ENCODE measurements around the gene ACRBP.
"Not testable (repeated sequence)": the region's sequence is repeated elsewhere in the genome, so short reads cannot be mapped to it uniquely, and the experiment has no call there.

ACRBP gene

DNA sequence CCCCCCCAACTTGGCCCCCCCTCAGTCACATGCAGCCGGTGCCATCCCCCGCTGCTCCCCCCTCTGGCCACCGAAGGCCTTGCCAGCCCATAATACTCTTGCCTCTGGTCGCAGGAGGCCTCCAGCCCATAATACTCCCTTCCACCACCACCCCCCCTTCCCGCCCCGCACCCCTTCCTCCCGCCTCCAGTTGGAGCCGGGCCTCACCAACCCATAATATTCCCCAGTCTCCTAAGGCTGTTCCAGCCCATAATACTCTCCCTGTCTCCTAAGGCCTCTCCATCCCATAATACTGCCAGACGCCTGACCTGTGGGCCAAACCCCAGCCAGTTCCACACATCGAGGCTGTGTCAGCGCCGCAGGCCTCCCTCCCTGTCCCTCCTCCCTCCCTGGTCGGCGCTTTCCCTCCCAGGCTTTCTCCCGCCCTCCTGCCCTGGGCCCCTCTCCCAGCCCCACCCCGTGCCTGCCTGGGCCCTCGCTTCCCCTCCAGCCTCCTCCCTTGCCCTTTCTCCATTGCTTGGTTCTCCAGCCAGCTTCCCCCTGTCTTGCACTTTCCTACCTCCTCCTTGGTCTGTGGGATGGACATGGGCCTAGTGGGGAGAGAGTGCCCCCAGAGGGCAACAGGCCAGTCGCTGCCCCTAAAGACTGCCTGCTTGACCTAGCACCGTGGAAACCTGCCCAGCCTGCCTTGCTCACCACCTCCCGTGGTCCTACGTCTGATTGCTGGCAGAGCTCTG lies 33.3 kb downstream of the ACRBP start:
- peak; percentile 100 for DNase-seq

DNA sequence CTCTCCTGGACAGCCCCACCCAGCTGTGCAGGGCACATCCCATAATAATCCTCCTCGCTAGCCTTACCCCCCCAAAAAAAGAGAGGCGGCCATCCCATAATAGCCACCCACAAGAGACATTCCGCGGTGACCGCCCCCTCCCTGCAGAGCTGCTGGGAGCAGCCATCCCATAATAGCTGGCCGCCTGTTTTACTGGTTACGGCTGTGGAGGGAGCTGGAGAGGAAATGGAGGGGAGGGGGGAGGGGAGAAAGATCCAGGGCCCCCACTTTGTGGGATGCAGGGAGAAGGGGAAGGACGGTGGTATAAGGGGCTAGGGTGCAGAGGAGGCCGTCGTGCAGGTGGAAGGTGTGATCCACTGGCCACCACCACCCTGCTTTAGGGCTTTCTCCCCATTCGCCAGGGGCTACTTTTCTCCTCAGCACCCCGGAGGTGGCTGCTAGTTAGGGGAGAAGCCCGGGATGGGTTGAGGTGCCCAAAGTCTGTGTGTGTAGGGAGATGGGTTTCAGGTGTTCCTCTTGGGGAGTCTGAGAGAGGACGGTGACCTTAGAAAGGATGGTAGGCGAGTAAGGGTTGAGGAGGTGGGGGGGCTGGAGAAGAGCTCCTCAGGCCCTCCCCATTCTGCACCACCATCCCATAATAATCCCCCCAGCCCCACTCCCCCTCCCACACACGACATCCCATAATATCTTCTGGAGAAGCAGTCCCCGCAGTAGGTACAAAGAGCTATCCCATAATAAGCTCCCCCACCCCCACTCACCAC lies 34.0 kb downstream of the ACRBP start:
- DNase-seq: peak; percentile 97

DNA sequence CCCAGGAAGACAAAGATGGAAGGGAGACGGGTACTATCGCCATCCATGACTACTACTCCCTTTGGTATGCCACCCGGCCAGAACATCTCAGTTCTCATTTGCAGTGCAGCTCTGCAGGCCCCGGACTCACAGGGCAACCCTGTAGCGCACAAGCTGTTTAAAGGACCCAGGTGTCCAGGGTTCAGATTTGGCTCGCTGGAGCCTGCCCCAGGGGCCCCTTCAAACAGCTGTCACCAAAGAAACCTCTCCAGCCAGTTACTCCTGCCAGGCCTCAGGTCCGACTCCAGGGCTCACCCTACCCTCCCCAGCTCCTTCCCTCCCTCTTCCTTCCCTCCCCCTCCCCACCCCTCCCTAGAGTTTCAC lies 34.6 kb downstream of the ACRBP start:
- DNase-seq: no peak

DNA sequence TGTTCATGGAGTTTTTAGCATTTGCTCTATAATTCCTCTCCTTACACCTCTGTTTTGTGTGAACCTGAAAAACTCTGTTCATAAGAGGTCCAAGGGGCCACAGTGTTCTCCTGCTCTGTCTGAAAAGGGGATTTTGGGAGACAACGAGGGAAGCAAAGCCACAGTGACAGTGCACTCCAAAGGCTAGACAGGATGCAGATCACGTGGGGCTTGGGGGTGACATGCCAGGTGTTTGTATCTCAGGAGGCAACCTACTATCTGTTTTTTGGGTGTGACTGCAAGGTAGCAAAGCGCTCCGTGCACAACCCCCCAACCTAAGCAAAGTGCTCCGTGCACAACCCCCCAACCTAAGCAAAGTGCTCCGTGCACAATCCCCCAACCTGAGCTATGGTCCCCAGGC lies 35.0 kb downstream of the ACRBP start:
- DNase-seq: peak; percentile 55

DNA sequence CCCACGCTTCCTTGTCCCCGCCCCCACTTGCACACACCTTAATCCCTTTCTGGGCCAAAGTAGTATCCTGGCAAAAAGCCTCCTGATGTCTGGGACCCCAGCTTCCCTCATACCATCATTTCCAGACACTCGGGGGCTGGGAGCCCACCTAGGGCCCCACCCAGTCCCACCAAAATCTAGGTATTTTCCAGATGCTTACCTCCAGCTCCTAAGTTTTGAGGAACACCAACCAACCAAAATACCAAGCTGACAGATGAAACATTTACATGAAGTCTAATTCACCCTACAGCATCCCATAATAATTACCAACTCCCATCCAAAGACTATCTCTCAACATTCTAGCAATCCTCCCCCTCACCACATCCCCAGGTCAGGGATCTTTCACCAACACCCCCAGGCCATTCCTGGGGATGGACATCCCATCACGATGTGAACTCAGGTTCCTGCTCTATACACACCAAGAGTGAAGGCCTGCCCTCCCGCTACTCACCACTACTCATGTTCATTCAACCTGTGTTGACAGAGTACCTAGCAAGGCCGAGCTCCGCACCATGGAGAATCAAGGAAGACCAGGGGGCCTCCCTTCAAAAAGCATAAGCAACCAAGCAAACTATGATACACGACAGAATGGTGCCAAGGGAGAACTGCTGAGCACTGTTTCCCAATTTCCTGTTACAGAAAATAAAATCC lies 38.5 kb downstream of the ACRBP start:
- peak; percentile 46 for DNase-seq

DNA sequence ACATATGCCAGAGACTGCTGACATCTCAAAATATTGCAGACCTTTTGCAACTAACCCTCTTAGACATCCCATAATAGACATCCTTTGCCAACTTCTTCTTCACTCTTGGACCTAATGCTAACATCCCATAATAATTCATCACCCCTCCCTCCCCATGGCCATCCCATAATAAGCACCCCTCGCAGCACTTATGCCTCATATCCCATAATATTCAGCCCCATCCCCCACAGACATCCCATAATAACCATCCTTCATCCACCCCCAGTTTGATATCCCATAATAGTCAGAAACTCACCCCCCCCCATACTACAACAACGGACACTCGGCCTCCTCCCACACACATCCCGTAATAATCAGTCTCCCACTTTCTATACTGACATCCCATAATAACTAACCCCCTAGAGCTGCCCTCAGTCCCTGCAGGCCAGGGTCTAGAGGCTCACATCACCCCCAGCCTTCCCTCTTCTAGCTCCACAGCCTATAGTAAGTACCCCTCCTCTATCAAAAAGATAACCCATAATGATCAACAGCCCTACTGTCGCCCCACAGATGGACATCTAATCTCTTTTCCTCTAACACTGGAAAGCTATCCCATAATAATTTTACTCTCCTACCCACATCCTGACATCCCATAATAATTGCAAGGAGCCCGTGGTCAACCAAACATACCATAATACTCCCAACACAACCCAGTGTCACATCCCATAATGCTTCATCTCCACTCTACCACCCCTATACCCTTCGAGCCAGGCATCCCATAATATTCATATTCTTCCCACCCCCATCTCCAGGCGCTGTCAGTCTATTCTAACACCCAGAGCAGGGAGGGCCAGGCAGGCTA lies 39.3 kb downstream of the ACRBP start:
- peak; percentile 95 for DNase-seq

DNA sequence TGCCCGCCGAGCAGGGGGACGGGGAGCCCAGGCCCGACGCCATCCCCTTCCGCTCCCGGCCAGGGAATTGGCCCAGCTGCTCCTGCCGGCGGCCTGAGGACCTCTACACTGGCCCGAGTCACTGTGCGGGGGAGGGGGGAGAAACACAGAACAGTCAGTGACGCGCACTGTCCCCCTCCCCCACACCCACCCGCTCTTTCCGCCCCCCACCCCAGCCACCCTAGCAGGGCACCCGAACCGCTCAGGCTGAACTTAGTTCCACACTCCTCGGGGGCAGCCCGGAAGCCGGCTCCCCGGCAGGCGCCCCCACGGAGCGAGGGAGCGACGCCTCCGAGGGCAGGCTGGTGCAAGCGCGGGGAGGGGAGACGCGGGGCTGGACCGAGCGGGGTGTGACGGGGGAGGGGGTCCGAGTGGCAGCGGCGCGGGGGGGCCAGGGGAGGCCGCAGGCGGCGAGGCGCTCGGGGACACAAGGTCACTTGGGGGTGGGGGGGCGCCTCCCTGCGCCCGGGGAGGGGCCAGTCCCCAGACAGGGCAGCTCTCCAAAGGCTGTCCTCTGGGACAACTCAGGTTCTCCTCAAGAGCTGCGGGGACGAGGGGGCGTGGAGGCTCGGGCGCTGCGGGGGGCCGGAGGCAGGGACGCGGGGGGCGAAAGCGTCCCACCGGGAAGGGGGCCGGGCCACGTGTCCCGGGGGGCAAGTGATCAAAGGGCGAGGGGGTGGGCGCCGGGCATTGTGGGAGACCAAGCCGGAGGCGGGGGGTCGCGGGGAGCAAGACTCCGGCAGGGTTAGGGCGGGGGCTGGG lies 40.7 kb downstream of the ACRBP start:
- peak; percentile 66 for DNase-seq

DNA sequence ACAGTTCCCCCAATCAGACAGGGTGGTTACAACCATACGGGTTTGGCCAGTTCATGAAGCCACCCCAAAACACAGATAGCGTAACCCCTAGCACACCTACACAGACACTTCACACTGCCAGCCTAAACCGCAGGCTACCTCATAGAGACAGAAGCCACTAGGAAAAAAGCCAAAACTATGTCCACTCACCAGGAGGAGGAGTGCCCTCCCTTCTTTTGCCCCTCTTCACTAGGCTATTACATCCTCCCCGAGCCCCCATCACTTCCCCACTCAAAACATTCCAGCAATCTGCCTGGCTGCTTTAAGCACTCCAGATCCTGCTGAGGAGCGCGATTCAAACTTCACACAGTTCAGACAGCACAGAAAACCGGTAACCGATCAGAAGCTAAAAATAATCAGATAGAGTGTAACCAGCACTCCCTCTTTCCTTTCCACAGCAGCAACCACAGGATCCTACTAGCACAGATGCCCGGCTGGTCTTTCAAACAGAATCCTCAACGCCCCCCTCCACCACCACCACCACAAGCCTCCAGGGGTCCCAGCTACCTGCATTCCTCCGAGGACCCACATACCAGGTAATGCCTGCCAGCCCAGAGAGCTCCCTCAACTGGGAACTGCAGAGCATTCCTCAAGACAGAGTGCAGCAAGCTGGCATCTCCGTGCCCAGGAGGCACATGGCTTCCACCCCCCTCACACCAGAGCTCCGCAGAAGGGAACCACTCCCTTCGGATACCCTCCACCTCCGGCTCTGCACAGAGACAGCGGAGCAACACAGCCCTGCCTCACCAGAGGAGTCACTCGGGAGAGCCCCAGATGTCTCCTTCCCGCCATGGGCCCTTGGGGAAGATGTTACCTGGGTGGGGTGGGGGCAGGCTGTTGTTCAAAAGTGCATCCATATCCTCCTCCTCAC lies 41.6 kb downstream of the ACRBP start:
- DNase-seq: no peak

DNA sequence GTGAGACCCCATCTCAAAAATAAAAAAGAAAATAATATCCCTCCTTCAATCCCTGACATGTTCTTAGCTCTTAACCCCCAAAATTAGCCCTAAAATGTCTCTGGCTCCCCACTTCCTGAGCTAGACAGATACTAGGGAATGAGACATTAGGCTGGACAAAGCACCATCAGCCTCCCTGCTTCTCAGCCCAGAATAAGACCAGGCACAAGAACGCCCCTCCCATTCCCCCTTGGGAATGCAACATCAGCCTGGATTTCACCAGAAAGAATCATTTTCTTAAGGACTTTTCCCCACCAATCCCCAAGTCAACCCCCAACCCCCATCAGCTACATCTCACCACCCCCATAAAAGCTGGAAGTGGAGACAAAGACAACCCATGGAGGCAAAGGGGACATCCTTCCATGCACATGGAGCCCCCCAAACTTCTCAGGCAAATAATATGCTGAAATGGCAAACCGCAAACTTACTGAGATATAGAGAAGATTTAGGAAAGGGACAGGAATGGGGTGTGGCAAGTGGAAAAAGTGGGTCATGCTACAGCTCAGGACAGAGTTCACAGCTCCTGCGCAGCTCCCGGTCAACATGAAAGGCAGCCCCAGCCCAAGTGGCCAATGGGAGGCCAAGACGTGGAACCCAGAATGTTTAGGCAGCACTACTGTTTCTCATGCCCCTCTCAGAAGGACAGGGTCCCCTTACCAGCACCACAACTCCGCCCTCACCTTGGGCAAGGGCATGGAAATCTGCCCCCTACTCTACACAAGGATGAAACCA lies 42.8 kb downstream of the ACRBP start:
- no peak for DNase-seq

DNA sequence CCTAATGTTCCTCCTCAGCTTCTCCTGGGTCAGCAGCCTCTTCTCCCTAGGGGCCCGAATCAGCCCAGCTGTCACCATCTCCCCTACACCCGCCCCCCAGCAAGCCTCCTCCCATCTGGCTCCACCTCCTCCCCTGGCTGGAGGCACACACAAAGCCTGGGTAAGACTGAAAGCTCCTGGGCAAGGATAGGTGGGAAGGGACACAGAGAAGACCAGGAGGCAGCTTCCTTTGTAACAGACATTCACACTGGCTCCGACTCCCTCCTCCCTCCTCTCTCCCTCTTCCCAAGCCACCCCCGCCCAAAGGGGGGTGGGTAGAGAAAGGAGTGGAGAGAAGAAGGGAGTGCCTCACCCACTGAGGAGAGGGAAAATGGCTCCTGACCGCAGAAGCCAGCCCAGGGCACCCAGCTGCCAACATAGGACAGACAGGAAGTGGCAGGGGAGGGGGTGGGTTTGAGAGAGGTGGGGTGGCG lies 44.1 kb downstream of the ACRBP start:
- DNase-seq: peak; percentile 95

DNA sequence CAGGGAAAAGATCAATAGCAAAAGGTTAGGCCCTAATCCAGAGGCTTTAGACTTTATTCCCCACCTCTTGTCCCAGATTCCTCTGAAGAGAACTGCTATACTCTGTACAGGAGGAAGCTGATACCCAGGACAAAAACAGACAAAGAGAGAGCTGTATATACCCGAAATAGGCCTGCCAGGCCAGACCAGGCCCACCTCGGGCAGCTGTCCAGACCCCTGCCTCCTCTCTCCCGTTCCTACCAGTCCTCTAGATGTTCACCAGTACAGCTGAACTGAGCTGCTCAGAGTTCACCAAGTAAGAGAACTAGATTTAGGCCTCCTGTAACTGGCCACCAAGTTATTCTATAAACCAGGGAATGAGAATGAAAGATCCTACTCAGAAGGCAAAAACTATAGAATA lies 44.7 kb downstream of the ACRBP start:
- no peak for DNase-seq

DNA sequence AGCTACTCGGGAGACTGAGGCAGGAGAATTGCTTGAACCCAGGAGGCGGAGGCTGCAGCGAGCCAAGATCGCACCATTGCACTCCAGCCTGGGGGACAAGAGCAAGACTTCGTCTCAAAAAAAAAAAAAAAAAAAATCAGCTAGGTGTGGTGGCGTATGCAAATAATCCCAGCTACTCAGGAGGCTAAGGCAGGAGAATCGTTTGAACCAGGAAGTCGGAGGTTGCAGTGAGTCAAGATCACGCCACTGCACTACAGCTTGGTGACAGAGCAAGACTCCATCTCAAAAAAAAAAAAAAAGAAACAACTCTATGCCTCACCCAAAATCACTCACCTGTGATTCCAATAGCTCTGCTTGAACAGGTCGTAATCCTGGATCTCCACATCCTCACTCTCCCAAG lies 51.6 kb downstream of the ACRBP start:
- DNase-seq: not testable (repeated sequence)

DNA sequence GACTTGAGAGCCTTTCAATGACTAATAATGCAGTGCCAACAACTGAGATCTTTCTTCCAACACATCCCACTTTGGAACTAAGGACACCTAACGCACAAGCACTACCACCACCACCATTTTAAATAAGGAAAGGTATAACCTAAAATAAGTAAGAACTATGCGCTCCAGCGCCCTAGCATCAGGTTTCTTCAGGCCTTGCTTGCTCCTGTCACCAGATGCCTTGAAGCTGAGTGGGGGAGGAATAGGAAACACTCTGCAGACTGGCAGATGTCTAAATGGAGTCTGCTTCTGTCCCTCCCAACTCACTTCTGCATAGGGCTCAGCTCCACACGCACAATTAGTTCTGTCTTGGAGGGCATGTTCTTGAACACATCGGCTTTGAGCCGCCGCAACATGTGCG lies 55.1 kb downstream of the ACRBP start:
- DNase-seq: no peak

All from NCI-H82 (cell line).